K562 (cell line): ENCODE data around the gene GALR1. TPM values are rescaled to one million over a fixed set of nuclear protein-coding genes. Genes with fewer than 3 reads are reported as not detected.

ENCODE experiments used
- ATAC-seq: fragments of 200-7000 bp; cut with Tn5 transposase; 3 replicates; pipeline ENCODE4 v1.9.1; 2020; ENCODE audit warnings: moderate library complexity
- BruUV-seq: library from RNA; stranded (reverse); fragments of 400-500 nt; replicated peaks from 2 replicates; lab custom pipeline; 2021; lab: Mats Ljungman, UMichigan
- CTCF ChIA-PET: fragments of 300-600 bp; formaldehyde crosslinking; extraction: SDS; loops from one replicate; lab custom pipeline; 2021; ENCODE audit warnings: low intra/inter-chr PET ratio; lab: Yijun Ruan, JAX
- POLR2A ChIA-PET: fragments of 300-600, 350-650 bp; sonication (Branson Sonifier 250); formaldehyde crosslinking; extraction: SDS; loops from one replicate; lab custom pipeline; 2021; ENCODE audit warnings: antibody characterized with exemption, inconsistent platforms; lab: Yijun Ruan, JAX
- DNase-seq, 4 experiments: peaks; one replicate each; pipeline versions ENCODE4 v3.0.0 to v3.0.0-alpha.2; 2011 to 2018; ENCODE audit warnings: low spot score in 3 of 4, mixed read lengths in 3 of 4; ENCODE audit errors: extremely low read depth in 1 of 4
- FAIRE-seq: peaks from 2 replicates; lab custom pipeline; 2011; peaks lifted over from hg19 to GRCh38; lab: Jason Lieb, UNC
- H2AFZ ChIP-seq: 2 replicates; pipeline ENCODE4 v1.6.0; 2011; ENCODE audit warnings: low read depth, low read length, control low read depth, inconsistent platforms
- H3K27ac ChIP-seq: fragments of 200-600 bp; 3 replicates; pipeline ENCODE4 v1.8.0; 2011; ENCODE audit warnings: low read depth, mild to moderate bottlenecking, control low read depth, inconsistent platforms, low read length, moderate library complexity, mixed read lengths; ENCODE audit errors: extremely low read depth
- H3K27me3 ChIP-seq, 2 experiments: fragments of 300-600 bp in 1 of 2; 2 replicates in 1 of 2; 3 replicates in 1 of 2; pipeline versions ENCODE4 v1.6.0 to v1.8.0; 2011; ENCODE audit warnings: inconsistent platforms in 2 of 2, low read length in 2 of 2, mild to moderate bottlenecking in 1 of 2, mixed read lengths in 1 of 2, moderate library complexity in 1 of 2; ENCODE audit not compliant: control insufficient read depth in 2 of 2, insufficient read depth in 2 of 2
- H3K36me3 ChIP-seq: fragments of 300-600 bp; 3 replicates; pipeline ENCODE4 v1.8.0; 2011; ENCODE audit warnings: mild to moderate bottlenecking, low read length, inconsistent platforms; ENCODE audit not compliant: control insufficient read depth, insufficient read depth
- H3K4me1 ChIP-seq, 2 experiments: fragments of 200-600 bp in 1 of 2; replicated peaks in 1 of 2; 2 replicates in 1 of 2; 3 replicates in 1 of 2; pipeline versions ENCODE4 v1.5.1 to v1.8.0; 2011; ENCODE audit warnings: inconsistent platforms in 2 of 2, low read length in 2 of 2, mild to moderate bottlenecking in 1 of 2, mixed read lengths in 1 of 2, moderate library complexity in 1 of 2; ENCODE audit not compliant: control insufficient read depth in 2 of 2, insufficient read depth in 2 of 2
- H3K4me2 ChIP-seq: 2 replicates; pipeline ENCODE4 v1.6.1; 2011; ENCODE audit warnings: low read length, control low read depth, inconsistent platforms, mixed read lengths; ENCODE audit not compliant: insufficient read depth
- H3K4me3 ChIP-seq: fragments of 200-600 bp; sonication (generic), shearing (Covaris generic); 2 replicates; pipeline ENCODE4 v1.5.1; 2016; ENCODE audit warnings: control low read depth, inconsistent platforms
- H3K79me2 ChIP-seq: fragments of 200-600 bp; 3 replicates; pipeline ENCODE4 v1.8.0; 2011; ENCODE audit warnings: low read length, inconsistent platforms; ENCODE audit not compliant: control insufficient read depth, insufficient read depth
- H3K9ac ChIP-seq, 2 experiments: 2 replicates each; pipeline versions ENCODE4 v1.6.0 to v1.6.1; 2011; ENCODE audit warnings: low read depth in 2 of 2, low read length in 2 of 2, control low read depth in 1 of 2, inconsistent platforms in 1 of 2, mild to moderate bottlenecking in 1 of 2, mixed read lengths in 1 of 2; ENCODE audit not compliant: insufficient read depth in 1 of 2
- H3K9me1 ChIP-seq: one replicate; pipeline ENCODE4 v1.6.0; 2011; ENCODE audit warnings: inconsistent platforms, mild to moderate bottlenecking, low read length, moderate library complexity; ENCODE audit not compliant: control insufficient read depth, insufficient read depth
- H3K9me3 ChIP-seq: replicated peaks from 2 replicates; pipeline ENCODE4 v1.5.1; 2011; ENCODE audit warnings: low read depth, low read length, inconsistent platforms; ENCODE audit not compliant: control insufficient read depth, insufficient read depth
- H4K20me1 ChIP-seq: replicated peaks from 2 replicates; pipeline ENCODE4 v1.6.1; 2011; ENCODE audit warnings: low read length, inconsistent platforms, mixed read lengths; ENCODE audit not compliant: control insufficient read depth, insufficient read depth
- ARNT ChIP-seq, 2 experiments: fragments of 450-650 bp; IDR thresholded peaks; 2 replicates each; pipeline ENCODE4 v1.6.1; 2016; ENCODE audit warnings: mild to moderate bottlenecking in 1 of 2
- KLF1 ChIP-seq: fragments of 450-650 bp; IDR thresholded peaks from 2 replicates; pipeline ENCODE4 v1.6.1; 2016; ENCODE audit warnings: missing genetic modification characterization, missing compliant biosample characterization
- MCM3 ChIP-seq: fragments of 450-650 bp; IDR thresholded peaks from 2 replicates; pipeline ENCODE4 v1.6.1; 2016
- RFX1 ChIP-seq: fragments of 450-650 bp; IDR thresholded peaks from 2 replicates; pipeline ENCODE4 v1.6.1; 2016; ENCODE audit warnings: mild to moderate bottlenecking, moderate library complexity
- SP1 ChIP-seq: sonication (generic); formaldehyde crosslinking; IDR thresholded peaks from 2 replicates; pipeline ENCODE4 v1.8.1; 2022; ENCODE audit warnings: mild to moderate bottlenecking, missing genetic modification reagents
- ZBTB43 ChIP-seq: sonication (generic); formaldehyde crosslinking; IDR thresholded peaks from 2 replicates; pipeline ENCODE4 v1.8.0; 2023; ENCODE audit warnings: mild to moderate bottlenecking, missing genetic modification reagents
- ZNF584 ChIP-seq: fragments of 200-800 bp; sonication (Bioruptor generic); IDR thresholded peaks from 2 replicates; pipeline ENCODE4 v1.6.1; 2016; ENCODE audit warnings: low read depth, mild to moderate bottlenecking, missing genetic modification characterization, missing compliant biosample characterization
- WGBS: fragments of 100-300 bp; shearing (Covaris generic); methylation state at CpG from one replicate; pipeline ENCODE4 v1.1.6; 2016; ENCODE audit warnings: low coverage, mixed read lengths; ENCODE audit not compliant: insufficient coverage; ENCODE audit errors: missing lambda C conversion rate; 5-methylcytosine and 5-hydroxymethylcytosine counted together
- in situ Hi-C: fragments of 300-500 bp; cut with MboI; formaldehyde crosslinking; loops from 4 replicates; pipeline ENCODE4 v1.15.0; 2018; ENCODE audit warnings: inconsistent platforms, mixed read lengths
- intact Hi-C: fragments of 100-400 bp; cut with micrococcal nuclease; formaldehyde crosslinking; loops from 2 replicates; pipeline ENCODE4 v1.14.2; 2022
- polyA plus RNA-seq, 8 experiments: library from polyadenylated mRNA; depleted of rRNA in 4 of 8; stranded (reverse) in 5 of 8; unstranded in 3 of 8; fragments of >200 nt; fragmentation: Nextera tagmentation in 2 of 8; fragmentation: Illumina TruSeq in 1 of 8; extraction: Ambion mirVana in 2 of 8; extraction: Trizol in 1 of 8; gene quantifications; 2 replicates each; pipeline versions ENCODE4 v1.2.1 to v1.2.3, GENCODE V29; 2011 to 2014; ENCODE audit warnings: inconsistent platforms in 1 of 8, missing spikeins in 1 of 8
- total RNA-seq, 7 experiments: library from RNA; depleted of rRNA in 6 of 7; stranded (reverse); fragments of >200 nt in 6 of 7; fragmentation: Illumina TruSeq in 2 of 7; extraction: Trizol in 2 of 7; gene quantifications; 2 replicates each; pipeline versions ENCODE4 v1.2.1 to v1.2.3, GENCODE V29; 2011 to 2021; ENCODE audit warnings: low replicate concordance in 1 of 7

The GALR1 gene
- total and polyA plus RNA-seq, 9 of the 15 experiments (the other 6 are each of a cell fraction or from before 2014, with no cell fraction given), result not detected

GRCh38 chr18:77248873-77249568 lies 627 bp upstream of the GALR1 start:
- TF ChIP-seq SP1 (CRISPR knock-in tag) (no peak), ZBTB43 (CRISPR knock-in tag) (no peak), RFX1 (no peak), KLF1 (no peak), ZNF584 (CRISPR knock-in tag) (no peak), MCM3 (no peak), ARNT (IDR thresholded peaks at IDR 0.05) (no peak)
- Histone ChIP-seq H3K4me2 (no peak overlapping the region), H3K9me3 (no peaks in the 10 kb centered on the region), H4K20me1 (no peaks in the 10 kb centered on the region), H3K4me1 (no peaks in the 10 kb centered on the region), H3K27me3 (no peaks in the 10 kb centered on the region), H3K4me3 (no peak overlapping the region), H2AFZ (no peak overlapping the region), H3K36me3 (no peaks in the 10 kb centered on the region), H3K9ac (no peak overlapping the region), H3K9me1 (no peaks in the 10 kb centered on the region), H3K79me2 (no peaks in the 10 kb centered on the region), H3K27ac (no peak overlapping the region)
- BruUV-seq, result no TSS peak
- DNase-seq (no peak), ATAC-seq (no peak), FAIRE-seq (no peak)
- POLR2A ChIA-PET, result no interaction called here
- in situ Hi-C loops (no loop called here), intact Hi-C loops (no loop called here)
- WGBS, result 8% methylated on average over 14 of the region's 22 CpGs
- CTCF ChIA-PET, result no interaction called here
